HG02981 (cell line): ENCODE data around the gene LINGO1.

ENCODE experiments used
- ATAC-seq: cut with Tn5 transposase; IDR thresholded peaks from one replicate; pipeline ENCODE4 v1.9.1; 2021; ENCODE audit warnings: mild to moderate bottlenecking, moderate library complexity; ENCODE audit not compliant: unreplicated experiment

LINGO1 gene

DNA sequence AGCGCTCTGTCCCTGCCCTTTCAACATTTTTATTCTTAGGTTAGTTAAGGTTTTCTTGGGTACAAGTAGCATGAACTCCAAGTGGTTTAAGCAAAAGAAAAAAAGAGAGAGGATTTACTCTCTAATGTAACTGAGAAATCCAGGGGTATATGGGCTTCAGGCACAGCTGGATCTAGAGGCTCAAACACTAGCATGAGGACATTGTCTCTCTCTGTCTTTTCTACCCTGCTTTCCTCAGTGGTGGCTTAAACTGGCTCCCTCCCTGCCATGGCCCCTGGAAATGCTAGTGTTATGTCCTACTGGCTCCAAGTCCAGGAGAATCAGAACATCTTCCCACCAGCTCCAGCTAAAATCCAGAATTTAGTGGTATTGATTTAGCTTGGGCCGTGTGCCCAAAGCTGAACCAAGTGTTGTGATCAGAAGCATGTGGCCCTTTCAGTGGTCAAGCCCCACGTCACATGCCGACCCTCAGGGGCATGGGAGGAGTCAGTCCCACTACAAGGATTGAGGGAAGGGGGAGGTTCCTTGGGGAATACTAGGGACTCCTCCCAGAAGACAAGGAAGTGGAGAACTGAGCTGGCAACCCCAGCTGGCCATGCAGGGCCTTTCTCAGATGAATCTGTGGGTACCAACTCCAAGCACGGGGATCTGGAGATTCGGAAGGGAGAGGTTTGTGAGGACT is 58.0 kb downstream of the LINGO1 start:
- no peak for ATAC-seq

GRCh38 chr15:77573802-77574201 is 58.9 kb downstream of the LINGO1 start:
- no peak for ATAC-seq

DNA sequence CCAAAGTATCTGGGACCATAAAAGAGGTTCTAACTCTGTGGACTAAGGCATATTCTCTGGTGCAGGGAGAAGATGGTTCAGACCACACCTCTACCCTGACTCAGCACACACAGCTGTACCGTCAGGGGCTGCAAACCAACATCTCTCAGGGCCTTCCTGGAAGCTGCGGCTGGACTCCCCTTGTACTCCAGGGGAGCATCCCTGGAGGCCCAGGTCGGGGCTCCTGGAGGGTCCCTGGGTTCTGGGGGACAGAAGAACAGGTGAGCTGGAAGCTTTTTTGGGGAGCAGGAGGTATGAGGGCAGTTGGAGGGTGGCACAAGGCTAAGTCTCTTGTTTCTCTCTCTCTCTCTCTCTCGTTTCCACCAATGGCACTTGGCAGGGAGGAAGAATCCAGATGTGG is 60.5 kb downstream of the LINGO1 start:
- ATAC-seq: no peak

- ATAC-seq: no peak
Observed at GRCh38 chr15:77571741-77572140, 61.0 kb downstream of the LINGO1 start.

GRCh38 chr15:77571181-77571580 is 61.5 kb downstream of the LINGO1 start:
- ATAC-seq: no peak

DNA sequence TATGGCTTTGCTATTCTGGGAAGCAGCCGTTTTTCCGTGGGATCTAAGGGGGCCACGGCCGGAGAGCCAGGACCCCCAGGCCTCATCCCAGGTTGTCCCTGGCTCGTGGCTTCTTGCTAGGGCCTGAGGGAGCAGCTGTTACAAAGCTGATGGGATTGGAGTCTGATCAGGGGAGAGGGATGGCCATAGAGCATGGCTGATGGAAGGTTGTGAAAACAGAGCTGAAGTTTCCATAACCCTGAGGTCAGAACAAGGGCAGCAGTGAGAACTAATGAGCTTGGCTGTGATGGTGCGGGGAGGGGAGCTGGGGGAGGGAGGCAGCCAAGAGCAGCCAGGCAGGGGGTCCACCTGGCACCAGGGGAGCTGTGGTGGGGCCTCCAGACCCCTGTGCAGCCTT is 63.0 kb downstream of the LINGO1 start:
- ATAC-seq: no peak

DNA sequence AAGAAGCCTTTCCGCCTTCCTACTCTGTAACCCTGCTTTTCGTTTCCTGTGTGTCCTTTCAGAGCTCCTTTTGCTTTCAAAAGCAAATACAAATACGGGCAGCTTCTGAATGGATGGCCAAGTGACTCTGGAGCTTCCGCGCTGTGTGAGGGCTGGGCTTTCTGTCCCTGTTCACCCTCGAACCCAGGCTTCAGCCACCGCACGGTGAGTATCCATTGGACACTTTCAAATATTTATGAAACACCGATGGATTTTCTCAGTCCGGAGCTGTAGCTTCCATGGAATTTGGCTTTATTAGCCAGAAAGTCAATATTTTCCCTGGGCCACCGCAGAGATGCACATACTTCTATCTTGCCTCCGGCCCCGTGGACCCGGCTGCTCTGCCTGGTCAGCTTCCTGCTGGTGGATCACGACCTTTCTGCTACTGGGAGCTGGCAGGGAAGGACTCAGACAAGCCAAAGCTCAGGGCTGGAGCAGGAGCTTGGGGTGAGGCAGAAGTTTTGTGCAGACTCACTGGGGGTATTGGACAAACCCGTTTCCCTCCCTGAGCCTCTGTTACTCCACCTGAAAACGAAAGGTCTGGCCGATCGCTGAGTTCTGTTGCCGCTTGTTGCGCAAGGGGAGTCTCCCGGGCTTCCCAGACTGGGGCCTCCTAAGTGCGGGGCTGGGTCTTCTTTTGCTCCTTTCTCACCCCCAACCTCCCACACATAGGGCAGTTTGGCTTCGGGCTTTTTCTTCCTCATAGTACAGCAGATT is 63.6 kb downstream of the LINGO1 start:
- no peak for ATAC-seq

GRCh38 chr15:77568014-77568972 is 64.4 kb downstream of the LINGO1 start:
- ATAC-seq: no peak

GRCh38 chr15:77567202-77567601 is 65.5 kb downstream of the LINGO1 start:
- ATAC-seq: no peak

- no peak for ATAC-seq
Observed at GRCh38 chr15:77566092-77566491, 66.6 kb downstream of the LINGO1 start.

GRCh38 chr15:77565378-77565915 is 67.3 kb downstream of the LINGO1 start:
- ATAC-seq: no peak

GRCh38 chr15:77564938-77565337 is 67.8 kb downstream of the LINGO1 start:
- no peak for ATAC-seq

GRCh38 chr15:77564341-77564740 is 68.4 kb downstream of the LINGO1 start:
- no peak for ATAC-seq

DNA sequence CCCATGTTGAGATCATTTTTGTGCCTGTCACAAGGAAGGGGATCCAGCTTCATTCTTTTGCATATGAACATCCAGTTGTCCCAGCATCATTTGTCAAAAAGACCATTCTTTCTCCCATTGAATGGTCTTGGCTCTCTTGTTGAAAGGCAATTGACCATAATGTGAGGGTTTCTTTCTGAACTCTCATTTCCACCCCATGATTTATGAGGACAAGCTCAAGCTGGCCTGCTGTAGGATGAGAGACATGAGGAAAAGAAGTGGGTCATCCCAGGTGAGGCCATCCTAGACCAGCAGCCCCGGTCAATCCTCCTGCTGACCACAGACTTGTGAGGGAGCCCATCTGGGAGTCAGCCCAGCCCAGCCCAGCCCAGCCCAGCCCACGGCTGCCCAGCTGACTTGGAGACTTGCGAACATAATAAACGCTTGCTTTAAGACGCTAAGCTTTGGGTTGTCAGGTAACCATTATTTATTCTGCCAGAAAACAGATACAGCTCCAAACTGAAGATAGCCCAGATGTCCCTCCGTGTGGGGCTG is 69.0 kb downstream of the LINGO1 start:
- no peak for ATAC-seq
